ENCODE measurements around the gene GJA8.
A peak's percentile ranks its signal among the peaks of the same experiment; 100 is the strongest.

Gene GJA8

GRCh38 chr1:147897029-147897752 lies 5.4 kb upstream of the GJA8 start:
- no peak for TF ChIP-seq MAX (IDR thresholded peaks at IDR 0.05)
- TF ChIP-seq EP300 (IDR thresholded peaks at IDR 0.05; ENCODE audit: borderline replicate concordance), result no peak
- peak; percentile 83 for TF ChIP-seq NFIC (IDR thresholded peaks at IDR 0.05)
- no peak for TF ChIP-seq EGR1 (IDR thresholded peaks at IDR 0.05)
- TF ChIP-seq TAF1 (IDR thresholded peaks at IDR 0.05; ENCODE audit: low read depth), result no peak
- TF ChIP-seq USF1 (IDR thresholded peaks at IDR 0.05), result no peak
- no peak for TF ChIP-seq RAD21 (IDR thresholded peaks at IDR 0.05; ENCODE audit: low read depth)
- TF ChIP-seq ZBTB7A (IDR thresholded peaks at IDR 0.05; ENCODE audit: low read depth), result peak; percentile 54; the same call in 1 of the 2 replicates
- no peak for TF ChIP-seq CREB1 (IDR thresholded peaks at IDR 0.05; ENCODE audit: low read depth)
- TF ChIP-seq TEAD4 (IDR thresholded peaks at IDR 0.05), result peak; percentile 57
- no peak for TF ChIP-seq CEBPB (IDR thresholded peaks at IDR 0.05)
- TF ChIP-seq FOXM1 (IDR thresholded peaks at IDR 0.05; ENCODE audit: borderline replicate concordance, low read depth), result no peak
- no peak for TF ChIP-seq YY1 (IDR thresholded peaks at IDR 0.05; ENCODE audit: low read depth)
- TF ChIP-seq REST (IDR thresholded peaks at IDR 0.05; ENCODE audit: low read depth), result no peak
- TF ChIP-seq TCF12 (IDR thresholded peaks at IDR 0.05; ENCODE audit: low read depth), result no peak

- no peak for TF ChIP-seq CREB1 (IDR thresholded peaks at IDR 0.05; ENCODE audit: low read depth)
- no peak for TF ChIP-seq FOXM1 (IDR thresholded peaks at IDR 0.05; ENCODE audit: borderline replicate concordance, low read depth)
- TF ChIP-seq TCF12 (IDR thresholded peaks at IDR 0.05; ENCODE audit: low read depth), result no peak
- TF ChIP-seq CEBPB (IDR thresholded peaks at IDR 0.05), result no peak
- no peak for TF ChIP-seq TAF1 (IDR thresholded peaks at IDR 0.05; ENCODE audit: low read depth)
- no peak for TF ChIP-seq TEAD4 (IDR thresholded peaks at IDR 0.05)
Measured at GRCh38 chr1:147897789-147898188, 4.8 kb upstream of the GJA8 start.

- no peak for TF ChIP-seq FOXM1 (IDR thresholded peaks at IDR 0.05; ENCODE audit: borderline replicate concordance, low read depth)
- no peak for TF ChIP-seq CEBPB (IDR thresholded peaks at IDR 0.05)
- TF ChIP-seq USF1 (IDR thresholded peaks at IDR 0.05), result no peak
- TF ChIP-seq TAF1 (IDR thresholded peaks at IDR 0.05; ENCODE audit: low read depth), result no peak
- TF ChIP-seq EP300 (IDR thresholded peaks at IDR 0.05; ENCODE audit: borderline replicate concordance), result no peak
- TF ChIP-seq NFIC (IDR thresholded peaks at IDR 0.05), result no peak
- no peak for TF ChIP-seq TEAD4 (IDR thresholded peaks at IDR 0.05)
- no peak for TF ChIP-seq CREB1 (IDR thresholded peaks at IDR 0.05; ENCODE audit: low read depth)
- no peak for TF ChIP-seq REST (IDR thresholded peaks at IDR 0.05; ENCODE audit: low read depth)
- TF ChIP-seq MAX (IDR thresholded peaks at IDR 0.05), result no peak
- TF ChIP-seq TCF12 (IDR thresholded peaks at IDR 0.05; ENCODE audit: low read depth), result no peak
Measured at GRCh38 chr1:147904726-147905125, 2.1 kb downstream of the GJA8 start.

- TF ChIP-seq ZBTB7A (IDR thresholded peaks at IDR 0.05; ENCODE audit: low read depth), result no peak
- TF ChIP-seq TEAD4 (IDR thresholded peaks at IDR 0.05), result no peak
- TF ChIP-seq CEBPB (IDR thresholded peaks at IDR 0.05), result no peak
- no peak for TF ChIP-seq TAF1 (IDR thresholded peaks at IDR 0.05; ENCODE audit: low read depth)
Measured at GRCh38 chr1:147907786-147908509, 5.4 kb downstream of the GJA8 start.

GRCh38 chr1:147912553-147912952 lies 10.0 kb downstream of the GJA8 start:
- TF ChIP-seq EP300 (IDR thresholded peaks at IDR 0.05; ENCODE audit: borderline replicate concordance) (no peak), MAX (IDR thresholded peaks at IDR 0.05) (no peak), EGR1 (IDR thresholded peaks at IDR 0.05) (no peak), YY1 (IDR thresholded peaks at IDR 0.05; ENCODE audit: low read depth) (no peak), RAD21 (IDR thresholded peaks at IDR 0.05; ENCODE audit: low read depth) (no peak)
